DND-41 (cell line): ENCODE results near the gene ADORA2A.
A peak's percentile ranks its signal among the peaks of the same experiment; 100 is the strongest.

Experiments used
- ATAC-seq: fragments of 200-7000 bp; cut with Tn5 transposase; 3 replicates; pipeline ENCODE4 v1.9.1; 2021; ENCODE audit warnings: low read depth; ENCODE audit not compliant: insufficient read depth
- DNase-seq: peaks from one replicate; pipeline ENCODE4 v3.0.0-alpha.2; 2020
- H2AFZ ChIP-seq: 2 replicates; pipeline ENCODE4 v1.6.0; 2012; ENCODE audit warnings: low read depth, low read length
- H3K27ac ChIP-seq: 2 replicates; pipeline ENCODE4 v1.5.1; 2012; ENCODE audit warnings: low read length, inconsistent platforms
- H3K27me3 ChIP-seq: fragments of 200-600 bp; sonication (generic); 2 replicates; pipeline ENCODE4 v1.6.0; 2012; ENCODE audit warnings: low read length, mild to moderate bottlenecking, inconsistent platforms; ENCODE audit not compliant: insufficient read depth, poor library complexity
- H3K36me3 ChIP-seq: 2 replicates; pipeline ENCODE4 v1.5.1; 2012; ENCODE audit warnings: low read length, inconsistent platforms; ENCODE audit not compliant: insufficient read depth
- H3K4me1 ChIP-seq: 2 replicates; pipeline ENCODE4 v1.5.1; 2012; ENCODE audit warnings: mild to moderate bottlenecking, low read length; ENCODE audit not compliant: insufficient read depth
- H3K4me2 ChIP-seq: 2 replicates; pipeline ENCODE4 v1.6.0; 2012; ENCODE audit warnings: mild to moderate bottlenecking, moderate library complexity, low read length, inconsistent platforms; ENCODE audit not compliant: insufficient read depth
- H3K4me3 ChIP-seq, 2 experiments: fragments of 200-600 bp in 1 of 2; shearing (Covaris generic) in 1 of 2; 2 replicates each; pipeline ENCODE4 v1.5.1; 2012 to 2016; ENCODE audit warnings: inconsistent platforms in 2 of 2, low read length in 2 of 2, mild to moderate bottlenecking in 2 of 2, low read depth in 1 of 2, moderate library complexity in 1 of 2
- H3K79me2 ChIP-seq: 2 replicates; pipeline ENCODE4 v1.6.0; 2012; ENCODE audit warnings: low read length, inconsistent platforms; ENCODE audit not compliant: insufficient read depth
- H3K9ac ChIP-seq: 2 replicates; pipeline ENCODE4 v1.6.0; 2012; ENCODE audit warnings: low read depth, mild to moderate bottlenecking, inconsistent platforms, low read length, moderate library complexity
- H3K9me3 ChIP-seq: 2 replicates; pipeline ENCODE4 v1.5.1; 2012; ENCODE audit warnings: low read length, moderate library complexity, mild to moderate bottlenecking, inconsistent platforms; ENCODE audit not compliant: insufficient read depth, severe bottlenecking
- H4K20me1 ChIP-seq: 2 replicates; pipeline ENCODE4 v1.6.0; 2012; ENCODE audit warnings: low read length; ENCODE audit not compliant: insufficient read depth
- CTCF ChIP-seq: IDR thresholded peaks from 2 replicates; pipeline ENCODE4 v1.5.1; 2012; ENCODE audit warnings: borderline replicate concordance, low read length, moderate library complexity, mild to moderate bottlenecking; ENCODE audit not compliant: poor library complexity, severe bottlenecking; ENCODE audit errors: extremely low read depth
- EZH2 ChIP-seq: IDR thresholded peaks from 3 replicates; pipeline ENCODE4 v1.6.1; 2012; ENCODE audit warnings: borderline replicate concordance, low read depth, mild to moderate bottlenecking, moderate library complexity, low read length, inconsistent platforms; ENCODE audit not compliant: severe bottlenecking

Gene ADORA2A

GRCh38 chr22:24403346-24403745 is 24.1 kb upstream of the ADORA2A start:
- 0 out of 2 replicates have a peak, but pooled peaks cover 10% of the 10 kb centered on the region for H4K20me1 ChIP-seq
- TF ChIP-seq EZH2 (no peak), CTCF (no peak)
- H3K4me2 ChIP-seq: no peak overlapping the region
- no peak overlapping the region for H3K4me3 ChIP-seq
- H3K79me2 ChIP-seq: peaks cover 4% of the 10 kb centered on the region; the same call in 1 of the 2 replicates
- H3K4me1 ChIP-seq: no peaks in the 10 kb centered on the region
- H3K27ac ChIP-seq: no peak overlapping the region
- no peaks in the 10 kb centered on the region for H3K27me3 ChIP-seq
- H3K36me3 ChIP-seq: peaks cover 73% of the 10 kb centered on the region
- H2AFZ ChIP-seq: no peak overlapping the region
- DNase-seq (no peak), ATAC-seq (no peak)
- no peak overlapping the region for H3K9ac ChIP-seq
- H3K9me3 ChIP-seq: no peaks in the 10 kb centered on the region

- H3K79me2 ChIP-seq: peaks cover 4% of the 10 kb centered on the region; the same call in 1 of the 2 replicates
- ATAC-seq: no peak
- no peak overlapping the region for H3K27ac ChIP-seq
- H3K9me3 ChIP-seq: no peaks in the 10 kb centered on the region
- peaks cover 72% of the 10 kb centered on the region for H3K36me3 ChIP-seq
- no peak overlapping the region for H2AFZ ChIP-seq
- H3K27me3 ChIP-seq: no peaks in the 10 kb centered on the region
- H3K4me3 ChIP-seq: no peak overlapping the region
- DNase-seq: no peak
- peaks cover 15% of the 10 kb centered on the region; the same call in 1 of the 2 replicates for H4K20me1 ChIP-seq
- H3K4me1 ChIP-seq: no peaks in the 10 kb centered on the region
- no peak for TF ChIP-seq CTCF
- TF ChIP-seq EZH2: no peak
- H3K9ac ChIP-seq: no peak overlapping the region
- H3K4me2 ChIP-seq: no peak overlapping the region
These were observed 22.7 kb upstream of the ADORA2A start for GRCh38 chr22:24404561-24405275.

GRCh38 chr22:24405631-24406321 is 21.6 kb upstream of the ADORA2A start:
- H3K9me3 ChIP-seq: no peaks in the 10 kb centered on the region
- H4K20me1 ChIP-seq: peaks cover 19% of the 10 kb centered on the region; the same call in 1 of the 2 replicates
- H3K27ac ChIP-seq: 0 out of 2 replicates have a peak overlapping the region, but pooled peaks have one; percentile 7
- no peak for TF ChIP-seq CTCF
- TF ChIP-seq EZH2: no peak
- no peak overlapping the region for H3K4me2 ChIP-seq
- peaks cover 66% of the 10 kb centered on the region for H3K36me3 ChIP-seq
- H3K4me1 ChIP-seq: no peaks in the 10 kb centered on the region
- peaks cover 4% of the 10 kb centered on the region; the same call in 1 of the 2 replicates for H3K79me2 ChIP-seq
- no peak overlapping the region for H2AFZ ChIP-seq
- no peak overlapping the region for H3K4me3 ChIP-seq
- no peak for ATAC-seq
- no peak overlapping the region for H3K9ac ChIP-seq
- no peaks in the 10 kb centered on the region for H3K27me3 ChIP-seq
- no peak for DNase-seq
